Neural cell (in vitro differentiated cells): ENCODE measurements around the gene CRTC1. TPM values are rescaled to one million over a fixed set of nuclear protein-coding genes. Genes with fewer than 3 reads are reported as not detected.

Source experiments
- H2AFZ ChIP-seq: fragments of 200-600, 300-800 bp; sonication (generic), shearing (Covaris generic); 2 replicates; pipeline ENCODE4 v1.6.0; 2014; ENCODE audit warnings: low read depth, mild to moderate bottlenecking, antibody characterized with exemption, low read length, moderate library complexity
- H3F3A ChIP-seq: fragments of 200-600 bp; shearing (Covaris generic); 2 replicates; pipeline ENCODE4 v1.6.1; 2016; ENCODE audit warnings: mild to moderate bottlenecking, moderate library complexity, mixed read lengths, antibody characterized with exemption, low read length; ENCODE audit not compliant: insufficient read depth, poor library complexity, severe bottlenecking
- H3K27ac ChIP-seq: fragments of 200-600, 300-800 bp; sonication (generic), shearing (Covaris generic); 2 replicates; pipeline ENCODE4 v1.5.1; 2014; ENCODE audit warnings: mild to moderate bottlenecking, low read length, moderate library complexity
- H3K27me3 ChIP-seq: fragments of 300-800, 200-600 bp; sonication (generic), shearing (Covaris generic); 2 replicates; pipeline ENCODE4 v1.6.0; 2014; ENCODE audit warnings: mild to moderate bottlenecking, low read depth, low read length, moderate library complexity; ENCODE audit not compliant: insufficient read depth
- H3K36me3 ChIP-seq: fragments of 300-800, 200-600 bp; sonication (generic), shearing (Covaris generic); 2 replicates; pipeline ENCODE4 v1.5.1; 2014; ENCODE audit warnings: mild to moderate bottlenecking, antibody characterized with exemption, low read length, moderate library complexity; ENCODE audit not compliant: insufficient read depth
- H3K4me2 ChIP-seq: fragments of 300-800, 200-600 bp; sonication (generic), shearing (Covaris generic); 2 replicates; pipeline ENCODE4 v1.6.0; 2014; ENCODE audit warnings: mild to moderate bottlenecking, low read length
- H3K4me3 ChIP-seq: fragments of 300-800, 200-600 bp; sonication (generic), shearing (Covaris generic); 2 replicates; pipeline ENCODE4 v1.5.1; 2014; ENCODE audit warnings: mild to moderate bottlenecking, low read length, moderate library complexity
- H3K79me2 ChIP-seq: fragments of 200-600 bp; shearing (Covaris generic); replicated peaks from 2 replicates; pipeline ENCODE4 v1.6.0; 2014; ENCODE audit warnings: mild to moderate bottlenecking, low read length, moderate library complexity; ENCODE audit not compliant: insufficient read depth
- H3K9ac ChIP-seq: fragments of 300-800, 200-600 bp; sonication (generic), shearing (Covaris generic); 2 replicates; pipeline ENCODE4 v1.6.1; 2016; ENCODE audit warnings: mild to moderate bottlenecking, low read length, mixed read lengths
- H3K9me2 ChIP-seq: fragments of 200-600 bp; shearing (Covaris generic); 2 replicates; pipeline ENCODE4 v1.6.1; 2016; ENCODE audit warnings: mild to moderate bottlenecking, low read length, mixed read lengths; ENCODE audit not compliant: insufficient read depth
- H3K9me3 ChIP-seq: fragments of 200-600, 300-800 bp; sonication (generic), shearing (Covaris generic); 2 replicates; pipeline ENCODE4 v1.6.1; 2016; ENCODE audit warnings: mild to moderate bottlenecking, mixed run types, low read length, moderate library complexity, mixed read lengths
- H4K20me1 ChIP-seq: fragments of 200-600 bp; shearing (Covaris generic); 2 replicates; pipeline ENCODE4 v1.6.1; 2016; ENCODE audit warnings: mild to moderate bottlenecking, mixed run types; ENCODE audit not compliant: insufficient read depth
- EP300 ChIP-seq: fragments of 450-650 bp; conservative IDR thresholded peaks from 2 replicates; pipeline ENCODE4 v1.6.1; 2014; ENCODE audit warnings: antibody characterized with exemption, mild to moderate bottlenecking, moderate library complexity; ENCODE audit not compliant: poor library complexity, severe bottlenecking
- EZH2 ChIP-seq: fragments of 200-600, 300-800 bp; shearing (Covaris generic), sonication (generic); IDR thresholded peaks from 2 replicates; pipeline ENCODE4 v1.6.1; 2014; ENCODE audit warnings: antibody characterized with exemption, low read length, borderline replicate concordance, mild to moderate bottlenecking; ENCODE audit not compliant: insufficient read depth, poor library complexity, severe bottlenecking
- MXI1 ChIP-seq: fragments of 450-650 bp; conservative IDR thresholded peaks from 2 replicates; pipeline ENCODE4 v1.6.1; 2014; ENCODE audit warnings: antibody characterized with exemption, mild to moderate bottlenecking; ENCODE audit not compliant: poor library complexity, severe bottlenecking
- POLR2AphosphoS5 ChIP-seq: IDR thresholded peaks from 2 replicates; pipeline ENCODE4 v1.6.1; 2012
- RAD21 ChIP-seq: fragments of 450-650 bp; conservative IDR thresholded peaks from 2 replicates; pipeline ENCODE4 v1.6.1; 2014; ENCODE audit warnings: antibody characterized with exemption, mild to moderate bottlenecking, moderate library complexity
- SMC3 ChIP-seq: fragments of 450-650 bp; conservative IDR thresholded peaks from 2 replicates; pipeline ENCODE4 v1.6.1; 2014; ENCODE audit warnings: antibody characterized with exemption, mild to moderate bottlenecking, moderate library complexity; ENCODE audit not compliant: poor library complexity
- TAF1 ChIP-seq: IDR thresholded peaks from 2 replicates; pipeline ENCODE4 v1.6.1; 2012; ENCODE audit warnings: low read depth
- polyA plus RNA-seq: library from polyadenylated mRNA; depleted of rRNA; stranded (reverse); fragments of >200 nt; gene quantifications from 2 replicates; pipeline ENCODE4 v1.2.3, GENCODE V29; 2014
- TF ChIP-seq, protein P1 (sequence below): IDR thresholded peaks from 2 replicates; pipeline ENCODE4 v1.6.1; 2012; ENCODE audit warnings: borderline replicate concordance
- TF ChIP-seq, protein P2 (sequence below): fragments of 450-650 bp; IDR thresholded peaks from 2 replicates; pipeline ENCODE4 v1.5.1; 2014; ENCODE audit warnings: antibody characterized with exemption, mild to moderate bottlenecking, moderate library complexity; ENCODE audit not compliant: poor library complexity, severe bottlenecking

CRTC1 gene
- polyA plus RNA-seq, 1 donor from 2014 or later = 10.4 TPM

DNA sequence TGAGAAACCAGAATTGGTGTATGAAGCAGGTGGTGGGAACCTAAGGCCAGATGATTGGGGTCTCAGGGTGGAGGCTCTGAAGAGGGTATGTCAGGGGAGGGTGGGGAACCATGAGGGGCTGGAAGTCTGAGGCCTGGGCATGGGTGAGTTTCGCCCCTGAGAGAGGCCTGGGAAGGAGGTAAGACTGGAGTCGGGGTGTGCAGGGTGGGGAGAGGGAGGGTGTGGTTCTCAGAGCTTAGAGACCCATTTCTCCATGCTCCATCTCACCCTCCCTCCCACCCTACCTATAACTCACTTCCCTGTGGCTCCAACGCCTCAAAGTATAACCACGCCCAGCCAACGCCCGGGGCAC is 47.7 kb upstream of the CRTC1 start:
- Histone ChIP-seq H3K27ac (no peak overlapping the region), H3K4me3 (peak overlapping the region; percentile 90), H3K9ac (peak overlapping the region; percentile 0), H3K79me2 (no peaks in the 10 kb centered on the region), H3K27me3 (no peaks in the 10 kb centered on the region), H3F3A (no peaks in the 10 kb centered on the region), H2AFZ (no peak overlapping the region), H3K9me2 (no peaks in the 10 kb centered on the region), H3K9me3 (no peaks in the 10 kb centered on the region), H3K4me2 (no peak overlapping the region), H4K20me1 (no peaks in the 10 kb centered on the region), H3K36me3 (no peaks in the 10 kb centered on the region)
- no peak for TF ChIP-seq SMC3
- no peak for TF ChIP-seq POLR2AphosphoS5
- TF ChIP-seq RAD21 = no peak
- TF ChIP-seq MXI1 = no peak
- no peak for TF ChIP-seq EZH2
- TF ChIP-seq TAF1 = no peak
- TF ChIP-seq, protein P1, sequence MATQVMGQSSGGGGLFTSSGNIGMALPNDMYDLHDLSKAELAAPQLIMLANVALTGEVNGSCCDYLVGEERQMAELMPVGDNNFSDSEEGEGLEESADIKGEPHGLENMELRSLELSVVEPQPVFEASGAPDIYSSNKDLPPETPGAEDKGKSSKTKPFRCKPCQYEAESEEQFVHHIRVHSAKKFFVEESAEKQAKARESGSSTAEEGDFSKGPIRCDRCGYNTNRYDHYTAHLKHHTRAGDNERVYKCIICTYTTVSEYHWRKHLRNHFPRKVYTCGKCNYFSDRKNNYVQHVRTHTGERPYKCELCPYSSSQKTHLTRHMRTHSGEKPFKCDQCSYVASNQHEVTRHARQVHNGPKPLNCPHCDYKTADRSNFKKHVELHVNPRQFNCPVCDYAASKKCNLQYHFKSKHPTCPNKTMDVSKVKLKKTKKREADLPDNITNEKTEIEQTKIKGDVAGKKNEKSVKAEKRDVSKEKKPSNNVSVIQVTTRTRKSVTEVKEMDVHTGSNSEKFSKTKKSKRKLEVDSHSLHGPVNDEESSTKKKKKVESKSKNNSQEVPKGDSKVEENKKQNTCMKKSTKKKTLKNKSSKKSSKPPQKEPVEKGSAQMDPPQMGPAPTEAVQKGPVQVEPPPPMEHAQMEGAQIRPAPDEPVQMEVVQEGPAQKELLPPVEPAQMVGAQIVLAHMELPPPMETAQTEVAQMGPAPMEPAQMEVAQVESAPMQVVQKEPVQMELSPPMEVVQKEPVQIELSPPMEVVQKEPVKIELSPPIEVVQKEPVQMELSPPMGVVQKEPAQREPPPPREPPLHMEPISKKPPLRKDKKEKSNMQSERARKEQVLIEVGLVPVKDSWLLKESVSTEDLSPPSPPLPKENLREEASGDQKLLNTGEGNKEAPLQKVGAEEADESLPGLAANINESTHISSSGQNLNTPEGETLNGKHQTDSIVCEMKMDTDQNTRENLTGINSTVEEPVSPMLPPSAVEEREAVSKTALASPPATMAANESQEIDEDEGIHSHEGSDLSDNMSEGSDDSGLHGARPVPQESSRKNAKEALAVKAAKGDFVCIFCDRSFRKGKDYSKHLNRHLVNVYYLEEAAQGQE = no peak
- TF ChIP-seq, protein P2, sequence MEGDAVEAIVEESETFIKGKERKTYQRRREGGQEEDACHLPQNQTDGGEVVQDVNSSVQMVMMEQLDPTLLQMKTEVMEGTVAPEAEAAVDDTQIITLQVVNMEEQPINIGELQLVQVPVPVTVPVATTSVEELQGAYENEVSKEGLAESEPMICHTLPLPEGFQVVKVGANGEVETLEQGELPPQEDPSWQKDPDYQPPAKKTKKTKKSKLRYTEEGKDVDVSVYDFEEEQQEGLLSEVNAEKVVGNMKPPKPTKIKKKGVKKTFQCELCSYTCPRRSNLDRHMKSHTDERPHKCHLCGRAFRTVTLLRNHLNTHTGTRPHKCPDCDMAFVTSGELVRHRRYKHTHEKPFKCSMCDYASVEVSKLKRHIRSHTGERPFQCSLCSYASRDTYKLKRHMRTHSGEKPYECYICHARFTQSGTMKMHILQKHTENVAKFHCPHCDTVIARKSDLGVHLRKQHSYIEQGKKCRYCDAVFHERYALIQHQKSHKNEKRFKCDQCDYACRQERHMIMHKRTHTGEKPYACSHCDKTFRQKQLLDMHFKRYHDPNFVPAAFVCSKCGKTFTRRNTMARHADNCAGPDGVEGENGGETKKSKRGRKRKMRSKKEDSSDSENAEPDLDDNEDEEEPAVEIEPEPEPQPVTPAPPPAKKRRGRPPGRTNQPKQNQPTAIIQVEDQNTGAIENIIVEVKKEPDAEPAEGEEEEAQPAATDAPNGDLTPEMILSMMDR = no peak
- TF ChIP-seq EP300 = no peak

DNA sequence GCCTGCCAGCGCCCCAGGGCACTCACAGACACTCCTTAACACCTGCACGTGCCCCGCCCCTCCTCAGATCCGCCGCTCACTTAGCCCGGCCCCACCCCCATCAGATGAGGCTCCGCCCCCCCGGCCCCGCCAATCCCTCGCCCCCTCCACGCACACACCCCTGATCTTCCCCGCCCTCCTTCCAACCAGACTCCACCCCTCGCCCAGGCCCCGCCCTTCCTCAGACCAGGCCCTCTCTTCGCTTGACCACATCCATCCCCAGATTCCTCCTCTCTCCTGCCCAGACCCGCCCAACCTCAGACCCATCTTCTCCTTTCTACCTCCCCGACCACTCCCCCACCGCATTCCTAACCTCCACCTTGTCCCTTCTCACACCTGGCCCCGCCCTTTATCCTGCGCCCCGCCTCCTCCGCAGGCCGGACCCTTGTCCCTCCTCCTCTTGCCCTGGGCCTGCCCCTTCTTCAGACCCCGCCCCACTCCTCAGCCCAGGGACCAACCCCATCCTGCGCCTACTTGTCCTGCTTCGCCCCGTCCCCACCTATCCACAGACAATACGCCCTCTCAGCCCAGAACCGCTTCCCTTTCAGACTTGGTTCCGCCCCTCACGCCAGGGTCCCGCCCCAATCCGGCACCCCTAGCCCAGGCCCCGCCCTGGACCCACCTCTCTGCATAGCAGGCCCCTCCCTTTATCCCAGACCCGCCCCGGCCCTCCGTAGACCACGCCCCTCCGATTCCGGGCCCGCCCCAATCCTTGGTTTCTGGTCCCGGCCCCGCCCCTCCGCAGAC is 47.1 kb upstream of the CRTC1 start:
- Histone ChIP-seq H3F3A (no peaks in the 10 kb centered on the region), H3K9me3 (no peaks in the 10 kb centered on the region), H3K9me2 (no peaks in the 10 kb centered on the region), H3K36me3 (no peaks in the 10 kb centered on the region), H3K27me3 (no peaks in the 10 kb centered on the region), H3K4me3 (peak overlapping the region; percentile 90), H3K79me2 (no peaks in the 10 kb centered on the region), H2AFZ (peak overlapping the region; percentile 99), H3K4me2 (peak overlapping the region; percentile 70), H4K20me1 (no peaks in the 10 kb centered on the region), H3K9ac (peak overlapping the region; percentile 83), H3K27ac (peak overlapping the region; percentile 80)
- TF ChIP-seq EZH2 (no peak), TAF1 (no peak), EP300 (no peak), POLR2AphosphoS5 (no peak), SMC3 (no peak), RAD21 (no peak), MXI1 (no peak)
- TF ChIP-seq, protein P2 = no peak
- TF ChIP-seq, protein P1 = no peak
